Measurements from ENCODE around the gene CNTN4. TPM values are rescaled to one million over a fixed set of nuclear protein-coding genes. Genes with fewer than 3 reads are reported as not detected.

The CNTN4 gene
- total and polyA plus RNA-seq, 2 of the 8 experiments (the other 6 are each of a cell fraction or from before 2014, with no cell fraction given), result 0.41 to 2.2 TPM

- H2BK5ac ChIP-seq (ENCODE audit: low read depth, low read length), result no peak overlapping the region
- no peak overlapping the region for H4K91ac ChIP-seq (replicated peaks; ENCODE audit: insufficient read length, low read length)
- 80% methylated on average over 2 of the region's 2 CpGs; no CpG with 5 or more reads in 1 of the 2 experiments for WGBS, 2 experiments (ENCODE audit: extremely low coverage in 1 of 2, insufficient coverage in 1 of 2, insufficient read length in 1 of 2, insufficient replicate concordance in 2 of 2, low coverage in 1 of 2, low lambda C conversion rate in 2 of 2, missing lambda C conversion rate in 1 of 2)
- H4K8ac ChIP-seq (ENCODE audit: extremely low read depth, insufficient read depth, low read length), result no peak overlapping the region
- no peaks in the 10 kb centered on the region for H3K79me2 ChIP-seq (ENCODE audit: control insufficient read depth in 1 of 2, insufficient read depth in 2 of 2, low read length in 2 of 2)
- FAIRE-seq (no peak), DNase-seq (ENCODE audit: low read depth in 1 of 2, low spot score in 2 of 2) (no peak)
- H3K9me3 ChIP-seq (ENCODE audit: insufficient read depth in 2 of 2, low read depth in 1 of 2, low read length in 1 of 2), result no peaks in the 10 kb centered on the region
- TF ChIP-seq ZNF274 (IDR thresholded peaks at IDR 0.05; ENCODE audit: borderline replicate concordance, extremely low read depth, low read length) (no peak), POLR2AphosphoS5 (IDR thresholded peaks at IDR 0.05; ENCODE audit: low read depth, low read length) (no peak), KDM4A (IDR thresholded peaks at IDR 0.05; ENCODE audit: low read depth, low read length, severe bottlenecking) (no peak), TCF12 (IDR thresholded peaks at IDR 0.05; ENCODE audit: low read depth, low read length) (no peak)
- TF ChIP-seq, protein P1, sequence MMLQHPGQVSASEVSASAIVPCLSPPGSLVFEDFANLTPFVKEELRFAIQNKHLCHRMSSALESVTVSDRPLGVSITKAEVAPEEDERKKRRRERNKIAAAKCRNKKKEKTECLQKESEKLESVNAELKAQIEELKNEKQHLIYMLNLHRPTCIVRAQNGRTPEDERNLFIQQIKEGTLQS (IDR thresholded peaks at IDR 0.05; ENCODE audit: insufficient read depth, low read depth, low read length), result no peak
- H2BK12ac ChIP-seq (ENCODE audit: low read depth, low read length), result no peak overlapping the region
- H2BK120ac ChIP-seq (replicated peaks; ENCODE audit: low read depth, low read length), result no peak overlapping the region
- H3K36me3 ChIP-seq (ENCODE audit: control insufficient read depth in 2 of 4, insufficient read depth in 4 of 4, low read length in 3 of 4), result no peaks in the 10 kb centered on the region
- no peak overlapping the region for H3K23ac ChIP-seq (ENCODE audit: insufficient read length)
- H4K20me1 ChIP-seq (replicated peaks in 1 of 2; ENCODE audit: control insufficient read depth in 1 of 2, insufficient read depth in 2 of 2, low read length in 2 of 2), result no peaks in the 10 kb centered on the region
- ChIA-PET POLR2A (ENCODE audit: partially characterized antibody) (no interaction called here), CTCF (ENCODE audit: partially characterized antibody) (interaction anchor here (1.1 kb wide), 1 partner anchor 20 kb away, joined by 3 read pairs; no protein-coding TSS in a partner anchor)
- H3K56ac ChIP-seq (replicated peaks; ENCODE audit: insufficient read length, low read depth, low read length), result no peak overlapping the region
- no peak overlapping the region for H3K18ac ChIP-seq (ENCODE audit: extremely low read depth, low read length)
- no peaks in the 10 kb centered on the region for H3K4me1 ChIP-seq (replicated peaks in 1 of 4; ENCODE audit: control insufficient read depth in 3 of 4, insufficient read depth in 4 of 4, low read length in 3 of 4)
- H3K27ac ChIP-seq (ENCODE audit: low read depth, low read length), result no peak overlapping the region
- H3K9ac ChIP-seq (replicated peaks in 1 of 4; ENCODE audit: extremely low read depth in 1 of 4, low read depth in 3 of 4, low read length in 3 of 4), result no peak overlapping the region
- H2BK20ac ChIP-seq (ENCODE audit: low read length), result no peak overlapping the region
- no peak overlapping the region for H2AFZ ChIP-seq (ENCODE audit: low read length)
- no peaks in the 10 kb centered on the region for H3K23me2 ChIP-seq (ENCODE audit: low read depth, low read length)
- no peak overlapping the region for H2AK5ac ChIP-seq (ENCODE audit: low read depth, low read length)
- H3K4me2 ChIP-seq (ENCODE audit: insufficient read depth in 1 of 2, low read depth in 2 of 2, low read length in 2 of 2), result no peak overlapping the region
- no peaks in the 10 kb centered on the region for H3K79me1 ChIP-seq (ENCODE audit: low read depth, low read length)
- H2BK15ac ChIP-seq (ENCODE audit: low read length), result no peak overlapping the region
- H3K14ac ChIP-seq (ENCODE audit: insufficient read length), result no peak overlapping the region
- no peaks in the 10 kb centered on the region for H3K27me3 ChIP-seq (replicated peaks in 1 of 4; ENCODE audit: control insufficient read depth in 3 of 4, extremely low read depth in 1 of 4, insufficient read depth in 3 of 4, low read length in 3 of 4)
- H4K5ac ChIP-seq (ENCODE audit: insufficient read length, low read depth, low read length), result no peak overlapping the region
- no peak overlapping the region for H3K4me3 ChIP-seq (ENCODE audit: extremely low read depth in 1 of 4, insufficient read depth in 2 of 4, low read depth in 3 of 4, low read length in 4 of 4)
- H3K4ac ChIP-seq (replicated peaks; ENCODE audit: insufficient read length, low read depth, low read length), result no peak overlapping the region
Observed at GRCh38 chr3:2130726-2131125, 32.1 kb downstream of the CNTN4 start.
